ENCODE measurements around the gene GATC.

- TF ChIP-seq, protein P1, sequence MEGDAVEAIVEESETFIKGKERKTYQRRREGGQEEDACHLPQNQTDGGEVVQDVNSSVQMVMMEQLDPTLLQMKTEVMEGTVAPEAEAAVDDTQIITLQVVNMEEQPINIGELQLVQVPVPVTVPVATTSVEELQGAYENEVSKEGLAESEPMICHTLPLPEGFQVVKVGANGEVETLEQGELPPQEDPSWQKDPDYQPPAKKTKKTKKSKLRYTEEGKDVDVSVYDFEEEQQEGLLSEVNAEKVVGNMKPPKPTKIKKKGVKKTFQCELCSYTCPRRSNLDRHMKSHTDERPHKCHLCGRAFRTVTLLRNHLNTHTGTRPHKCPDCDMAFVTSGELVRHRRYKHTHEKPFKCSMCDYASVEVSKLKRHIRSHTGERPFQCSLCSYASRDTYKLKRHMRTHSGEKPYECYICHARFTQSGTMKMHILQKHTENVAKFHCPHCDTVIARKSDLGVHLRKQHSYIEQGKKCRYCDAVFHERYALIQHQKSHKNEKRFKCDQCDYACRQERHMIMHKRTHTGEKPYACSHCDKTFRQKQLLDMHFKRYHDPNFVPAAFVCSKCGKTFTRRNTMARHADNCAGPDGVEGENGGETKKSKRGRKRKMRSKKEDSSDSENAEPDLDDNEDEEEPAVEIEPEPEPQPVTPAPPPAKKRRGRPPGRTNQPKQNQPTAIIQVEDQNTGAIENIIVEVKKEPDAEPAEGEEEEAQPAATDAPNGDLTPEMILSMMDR (IDR thresholded peaks at IDR 0.05): no peak
- no peak for TF ChIP-seq POLR2A (IDR thresholded peaks at IDR 0.05)
Measured at GRCh38 chr12:120402217-120402616, 44.0 kb upstream of the GATC start.
